Thymus (tissue), 11 donors: Measurements from ENCODE around the gene TMX4. TPM values are rescaled to one million over a fixed set of nuclear protein-coding genes. Genes with fewer than 3 reads are reported as not detected.
"Not testable (repeated sequence)": the region's sequence is repeated elsewhere in the genome, so short reads cannot be mapped to it uniquely, and the experiment has no call there.

Experiments
- DNase-seq, 9 donors: peaks; one replicate each; pipeline ENCODE4 v3.0.0-alpha.2; 2013; ENCODE audit warnings: low spot score in 9 of 9, low read depth in 6 of 9, missing footprints in 1 of 9
- H3K27ac ChIP-seq, 2 donors: one replicate each; pipeline ENCODE4 v1.5.1; 2013; ENCODE audit warnings: control low read depth in 1 of 2, low read depth in 1 of 2, low read length in 1 of 2, mild to moderate bottlenecking in 1 of 2, moderate library complexity in 1 of 2
- H3K27me3 ChIP-seq, 2 donors: one replicate each; pipeline ENCODE4 v1.5.1; 2013; ENCODE audit warnings: low read length in 1 of 2; ENCODE audit not compliant: control insufficient read depth in 2 of 2, insufficient read depth in 1 of 2
- H3K36me3 ChIP-seq, 2 donors: one replicate each; pipeline ENCODE4 v1.5.1; 2013; ENCODE audit warnings: low read length in 1 of 2, mild to moderate bottlenecking in 1 of 2, moderate library complexity in 1 of 2; ENCODE audit not compliant: control insufficient read depth in 2 of 2, insufficient read depth in 2 of 2
- H3K4me1 ChIP-seq, 2 donors: one replicate each; pipeline ENCODE4 v1.5.1; 2013; ENCODE audit warnings: low read length in 2 of 2; ENCODE audit not compliant: control insufficient read depth in 2 of 2, insufficient read depth in 2 of 2
- H3K4me3 ChIP-seq, 2 donors: one replicate each; pipeline ENCODE4 v1.5.1; 2013; ENCODE audit warnings: low read length in 2 of 2, control low read depth in 1 of 2, mild to moderate bottlenecking in 1 of 2
- H3K9me3 ChIP-seq, 2 donors: one replicate each; pipeline ENCODE4 v1.5.1; 2013; ENCODE audit warnings: low read length in 1 of 2, mild to moderate bottlenecking in 1 of 2; ENCODE audit not compliant: control insufficient read depth in 2 of 2, insufficient read depth in 1 of 2
- WGBS: extraction: QIAGEN DNeasy Blood & Tissue Kit; methylation state at CpG from one replicate; pipeline ENCODE4 v1.1.7; 2013; 5-methylcytosine and 5-hydroxymethylcytosine counted together
- polyA plus RNA-seq: library from polyadenylated mRNA; stranded (reverse); fragments of 200-250 nt; gene quantifications from one replicate; pipeline ENCODE4 v1.2.3, GENCODE V29; 2013
- total RNA-seq: library from RNA; stranded (reverse); fragments of 120-200 nt; gene quantifications from one replicate; pipeline ENCODE4 v1.2.4, GENCODE V29; 2013
- donor health status: healthy.

The TMX4 gene
- total and polyA plus RNA-seq, 2 donors = 10.5 to 12.8 TPM

DNA sequence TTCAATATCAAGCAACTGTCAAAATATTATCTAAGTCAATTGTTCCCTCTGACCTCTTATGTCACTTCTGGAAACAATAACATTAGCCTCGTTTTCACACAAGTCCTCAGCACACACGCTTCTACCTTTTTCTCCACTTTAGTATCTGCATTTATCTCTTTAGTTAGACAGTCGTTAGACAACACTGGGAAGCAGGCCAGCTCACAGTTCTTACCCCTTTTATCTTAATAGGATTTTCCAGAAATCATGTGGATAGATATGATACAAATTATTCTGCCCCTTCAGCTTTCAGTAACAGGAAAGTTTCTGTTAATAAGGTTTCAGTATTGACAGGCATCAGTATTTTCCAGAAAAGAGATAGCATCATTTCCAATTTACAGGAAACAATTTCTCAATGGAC is 53.4 kb downstream of the TMX4 start:
- WGBS = 90% methylated on average over 3 of the region's 3 CpGs
- no peaks in the 10 kb centered on the region for H3K27me3 ChIP-seq
- no peaks in the 10 kb centered on the region for H3K4me1 ChIP-seq
- no peak overlapping the region for H3K27ac ChIP-seq
- no peak for DNase-seq
- no peaks in the 10 kb centered on the region for H3K36me3 ChIP-seq
- H3K9me3 ChIP-seq = no peaks in the 10 kb centered on the region
- H3K4me3 ChIP-seq = no peak overlapping the region

- Histone ChIP-seq H3K9me3 (no peaks in the 10 kb centered on the region), H3K4me1 (no peaks in the 10 kb centered on the region), H3K36me3 (no peaks in the 10 kb centered on the region), H3K4me3 (no peak overlapping the region), H3K27ac (no peak overlapping the region), H3K27me3 (no peaks in the 10 kb centered on the region)
- WGBS = 75% methylated on average over 1 of the region's 1 CpG
- DNase-seq = no peak
Observed at GRCh38 chr20:7959484-7959883, 60.1 kb downstream of the TMX4 start.

GRCh38 chr20:7956561-7956960 is 63.0 kb downstream of the TMX4 start:
- H3K9me3 ChIP-seq, H3K27me3 ChIP-seq, H3K36me3 ChIP-seq, H3K27ac ChIP-seq, H3K4me3 ChIP-seq, H3K4me1 ChIP-seq, DNase-seq: not testable (repeated sequence)
- 91% methylated on average over 9 of the region's 9 CpGs for WGBS

GRCh38 chr20:7950387-7950786 is 69.2 kb downstream of the TMX4 start:
- Histone ChIP-seq H3K4me3 (no peak overlapping the region), H3K9me3 (no peaks in the 10 kb centered on the region), H3K27ac (no peak overlapping the region), H3K4me1 (no peaks in the 10 kb centered on the region), H3K36me3 (no peaks in the 10 kb centered on the region), H3K27me3 (no peaks in the 10 kb centered on the region)
- no peak for DNase-seq
- 88% methylated on average over 1 of the region's 1 CpG for WGBS

GRCh38 chr20:7943891-7944290 is 75.7 kb downstream of the TMX4 start:
- no peaks in the 10 kb centered on the region for H3K36me3 ChIP-seq
- H3K4me1 ChIP-seq = no peaks in the 10 kb centered on the region
- H3K27ac ChIP-seq = no peak overlapping the region
- no peak for DNase-seq
- WGBS = 40% methylated on average over 2 of the region's 2 CpGs
- H3K4me3 ChIP-seq = no peak overlapping the region
- no peaks in the 10 kb centered on the region for H3K27me3 ChIP-seq
- H3K9me3 ChIP-seq = no peaks in the 10 kb centered on the region

DNA sequence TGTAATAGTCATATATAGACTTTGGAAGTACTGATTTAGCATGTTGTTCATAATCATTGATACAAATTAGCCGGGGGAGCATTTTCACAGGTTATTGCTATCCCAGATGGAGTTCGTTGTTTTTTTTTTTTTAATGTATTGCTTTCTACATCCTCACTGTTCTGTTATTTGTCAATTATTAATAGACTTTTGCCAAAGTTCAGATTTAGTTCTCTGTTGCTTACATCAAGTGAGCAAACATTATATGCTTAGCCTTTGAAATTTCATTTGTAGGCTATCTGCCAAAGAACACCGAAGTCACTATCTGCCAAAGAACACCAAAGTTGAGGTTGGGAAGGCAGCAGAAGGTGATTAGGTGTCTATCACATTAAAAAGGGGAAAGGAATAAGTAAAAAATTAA is 79.2 kb downstream of the TMX4 start, which contains the start of gene HAO1:
Gene HAO1, minus strand, starts transcription at position 118 of the 400 bp plus-strand sequence. Its CDS starts 36 bp downstream, at position 82.
- no peak for DNase-seq
- Histone ChIP-seq H3K27me3 (no peaks in the 10 kb centered on the region), H3K9me3 (no peaks in the 10 kb centered on the region), H3K4me3 (no peak within 1 kb of the TSS), H3K4me1 (no peaks in the 10 kb centered on the region), H3K27ac (no peak within 1 kb of the TSS), H3K36me3 (no peaks in the 10 kb centered on the region)
- WGBS = 96% methylated on average over 3 of the region's 3 CpGs

DNA sequence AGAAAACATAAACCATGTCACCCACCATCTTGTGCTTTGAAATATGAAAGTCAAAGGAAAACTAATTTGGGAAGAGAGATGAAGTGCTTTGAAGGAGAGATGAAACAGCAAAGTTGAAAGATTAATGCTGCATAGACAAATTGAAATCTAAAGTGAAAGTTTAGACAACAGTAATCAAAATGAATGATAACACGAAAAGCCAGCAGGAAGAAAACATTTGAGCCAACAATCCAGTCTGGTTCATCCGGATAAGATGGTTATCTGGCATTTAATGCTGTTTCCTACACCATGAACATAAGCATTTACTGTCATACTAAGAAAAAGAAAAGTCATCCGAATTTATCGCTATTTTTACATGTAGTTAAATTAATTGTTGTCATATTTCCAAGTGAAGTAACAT is 79.9 kb downstream of the TMX4 start:
- no peaks in the 10 kb centered on the region for H3K4me1 ChIP-seq
- no peaks in the 10 kb centered on the region for H3K9me3 ChIP-seq
- no peaks in the 10 kb centered on the region for H3K36me3 ChIP-seq
- H3K27ac ChIP-seq = no peak overlapping the region
- H3K27me3 ChIP-seq = no peaks in the 10 kb centered on the region
- no peak for DNase-seq
- no peak overlapping the region for H3K4me3 ChIP-seq
- 93% methylated on average over 4 of the region's 4 CpGs for WGBS

DNA sequence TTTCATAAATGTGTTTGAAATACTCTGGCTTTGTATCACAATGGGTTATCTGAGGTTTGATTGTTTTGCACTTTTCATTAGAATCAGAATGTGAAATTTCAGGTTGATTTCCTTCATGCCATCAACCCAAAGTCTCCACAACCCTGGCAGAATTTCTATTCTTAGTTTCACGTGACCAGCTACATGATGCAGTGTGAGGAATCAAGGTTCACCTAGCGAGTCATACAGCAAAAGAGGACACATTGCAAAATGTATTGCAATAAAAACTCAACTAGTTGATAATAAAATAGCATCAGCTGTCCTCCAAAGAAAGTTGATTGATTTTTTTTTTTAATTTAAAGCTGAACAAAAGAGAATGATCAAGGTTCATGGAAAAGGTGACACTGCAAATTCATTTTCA is 81.5 kb downstream of the TMX4 start:
- Histone ChIP-seq H3K9me3 (no peaks in the 10 kb centered on the region), H3K27ac (no peak overlapping the region), H3K4me3 (no peak overlapping the region), H3K36me3 (no peaks in the 10 kb centered on the region), H3K4me1 (no peaks in the 10 kb centered on the region), H3K27me3 (no peaks in the 10 kb centered on the region)
- WGBS = 96% methylated on average over 2 of the region's 2 CpGs
- DNase-seq = no peak

GRCh38 chr20:7937328-7937727 is 82.2 kb downstream of the TMX4 start:
- H3K27me3 ChIP-seq = no peaks in the 10 kb centered on the region
- H3K4me3 ChIP-seq = no peak overlapping the region
- H3K36me3 ChIP-seq = no peaks in the 10 kb centered on the region
- no peaks in the 10 kb centered on the region for H3K4me1 ChIP-seq
- no peak overlapping the region for H3K27ac ChIP-seq
- no peak for DNase-seq
- WGBS = 94% methylated on average over 3 of the region's 3 CpGs
- no peaks in the 10 kb centered on the region for H3K9me3 ChIP-seq

DNA sequence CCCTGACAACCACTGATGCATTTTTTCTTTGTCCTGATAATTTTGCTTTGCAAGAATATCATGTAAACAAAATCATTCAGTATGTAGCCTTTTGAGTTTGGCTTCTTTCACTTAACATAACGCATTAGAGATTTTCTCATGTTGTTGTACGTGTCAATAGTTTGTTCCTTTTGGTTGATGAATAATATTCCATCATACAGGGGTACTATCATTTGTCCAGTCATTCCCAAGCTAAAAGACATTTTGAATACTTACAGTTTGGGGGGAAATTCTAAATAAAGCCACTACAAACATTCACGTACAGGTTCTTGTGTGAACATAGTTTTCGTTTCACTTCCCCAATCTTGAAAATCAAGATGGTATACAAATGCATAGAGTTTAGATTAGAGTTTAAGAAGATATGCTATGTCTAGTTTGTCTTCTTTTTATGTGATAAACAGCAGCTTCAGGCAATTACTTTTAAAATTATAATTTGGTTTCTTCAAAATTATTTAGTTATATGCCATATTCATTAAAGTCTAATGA is 84.5 kb downstream of the TMX4 start:
- DNase-seq = no peak
- H3K4me1 ChIP-seq = no peaks in the 10 kb centered on the region
- H3K27ac ChIP-seq = no peak overlapping the region
- H3K36me3 ChIP-seq = no peaks in the 10 kb centered on the region
- H3K27me3 ChIP-seq = no peaks in the 10 kb centered on the region
- H3K4me3 ChIP-seq = no peak overlapping the region
- H3K9me3 ChIP-seq = no peaks in the 10 kb centered on the region
- 68% methylated on average over 4 of the region's 4 CpGs for whole genome bisulfite sequencing
